CD4-positive, alpha-beta T cell treated with Interferon alpha-2 for 1 hour (primary cell): Measurements from ENCODE around the gene SLC45A1.

Source experiments
- DNase-seq, 2 donors: peaks; one replicate each; pipeline ENCODE4 v3.0.0-alpha.2; 2020 to 2022

The SLC45A1 gene

DNA sequence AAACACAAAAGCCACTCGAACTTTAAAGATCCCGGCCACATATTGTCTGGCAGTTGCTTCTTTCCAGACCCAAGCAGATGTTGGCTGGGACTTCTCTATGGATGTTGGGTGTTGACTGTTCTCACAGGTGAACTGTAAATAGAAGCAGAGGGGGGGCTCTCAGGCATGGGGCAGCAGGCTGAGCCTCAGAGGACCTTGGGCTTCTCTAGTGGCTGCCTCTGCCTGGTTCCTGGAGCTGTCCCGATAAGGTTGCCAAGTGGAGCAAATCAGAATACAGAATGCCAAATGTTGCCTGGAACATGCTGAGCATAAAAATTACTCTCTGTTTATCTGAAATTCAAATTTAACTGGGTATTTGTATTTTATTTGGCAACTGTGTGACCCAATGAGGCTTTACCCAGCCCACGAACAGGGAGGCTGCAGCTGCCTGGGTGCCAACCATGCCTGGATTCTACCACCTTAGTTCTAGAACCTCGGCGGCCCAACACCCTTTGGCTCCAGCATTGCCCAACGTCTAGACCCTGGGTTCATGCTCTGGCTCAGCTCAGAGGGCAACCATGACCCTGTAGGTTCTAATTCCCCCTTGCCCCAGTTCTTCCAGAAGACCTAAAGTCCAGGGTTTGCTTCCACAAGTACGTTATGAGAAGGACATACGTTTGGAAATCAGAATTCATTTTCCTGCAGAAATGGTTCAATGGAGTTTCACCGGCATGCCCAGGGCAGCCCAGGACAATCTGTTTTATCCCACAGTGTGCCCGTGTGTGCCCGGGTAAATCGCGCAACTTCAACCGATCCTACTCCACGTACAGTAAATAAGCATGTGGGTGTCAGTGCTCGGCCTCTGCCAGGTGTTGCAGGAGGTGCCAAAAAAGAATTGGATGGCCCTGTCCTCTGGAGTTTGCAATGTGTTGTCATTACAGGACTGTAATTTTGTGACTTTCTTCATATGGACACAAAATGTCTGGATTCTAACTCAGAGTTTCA, 5.4 kb upstream of the SLC45A1 start:
- no peak for DNase-seq

DNA sequence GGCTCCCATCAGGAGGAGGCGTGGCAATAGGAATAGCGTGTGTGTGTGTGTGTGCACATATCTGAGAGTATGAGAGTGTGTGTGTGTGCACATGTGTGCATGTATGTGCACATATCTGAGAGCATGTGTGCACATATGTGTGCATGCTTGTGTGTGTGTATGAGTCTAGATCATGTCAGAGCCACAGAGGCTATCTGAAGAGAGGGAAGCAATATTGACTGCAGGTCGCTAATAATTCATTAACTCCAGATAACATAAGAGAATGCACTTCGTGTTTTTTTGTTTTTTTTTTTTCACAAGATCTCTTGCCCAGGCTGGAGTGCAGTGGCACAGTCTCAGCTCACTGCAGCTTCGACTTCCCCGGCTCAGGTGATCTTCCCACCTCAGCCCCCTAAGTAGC, 4.7 kb upstream of the SLC45A1 start:
- DNase-seq: no peak

DNA sequence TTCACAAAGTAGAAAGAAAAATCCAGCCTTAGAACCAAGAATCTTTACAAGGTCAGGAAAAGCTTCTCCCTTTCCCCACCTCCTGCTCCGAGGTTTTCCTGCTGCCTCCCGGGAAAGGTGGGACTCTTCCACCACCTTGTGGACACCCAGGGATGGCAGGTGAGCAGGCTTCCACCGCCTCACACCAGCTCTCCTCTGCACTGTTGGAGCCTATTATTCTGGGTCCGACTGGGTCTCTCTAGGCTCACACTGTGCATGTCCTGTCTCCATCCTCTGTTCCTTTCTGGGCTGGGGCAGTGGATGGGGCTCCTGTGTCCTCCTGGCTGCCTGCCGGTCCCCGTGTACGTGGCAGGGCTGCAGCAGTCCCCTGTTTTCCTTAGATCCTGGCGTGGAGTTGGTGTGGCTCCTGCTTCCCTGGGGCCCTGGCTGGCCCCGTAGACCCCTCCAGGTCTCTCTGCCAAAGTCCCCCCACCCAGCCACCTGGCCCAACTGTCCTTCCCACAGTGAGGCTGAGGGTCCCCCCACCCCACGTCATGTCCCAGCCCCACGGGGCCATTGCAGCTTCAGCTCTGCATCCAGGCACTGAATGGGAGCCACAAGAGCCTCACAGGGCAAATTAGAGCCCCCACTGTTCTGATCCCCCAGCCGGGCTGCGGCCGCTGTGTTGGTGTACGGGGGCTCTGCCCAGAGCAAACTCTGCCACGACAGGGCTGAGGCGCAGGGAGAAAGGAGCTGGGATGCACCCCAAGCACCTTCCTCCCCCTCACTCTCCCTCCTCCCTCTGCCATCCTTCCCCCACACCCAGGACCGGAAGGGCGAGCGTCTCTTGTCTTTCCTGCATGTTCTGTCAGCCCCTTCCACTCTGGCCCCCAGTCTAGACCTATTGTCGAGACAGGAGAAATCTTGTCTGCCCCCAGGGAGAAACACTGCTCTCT, 3.3 kb upstream of the SLC45A1 start:
- peak; percentile 31 to 65 for DNase-seq

DNA sequence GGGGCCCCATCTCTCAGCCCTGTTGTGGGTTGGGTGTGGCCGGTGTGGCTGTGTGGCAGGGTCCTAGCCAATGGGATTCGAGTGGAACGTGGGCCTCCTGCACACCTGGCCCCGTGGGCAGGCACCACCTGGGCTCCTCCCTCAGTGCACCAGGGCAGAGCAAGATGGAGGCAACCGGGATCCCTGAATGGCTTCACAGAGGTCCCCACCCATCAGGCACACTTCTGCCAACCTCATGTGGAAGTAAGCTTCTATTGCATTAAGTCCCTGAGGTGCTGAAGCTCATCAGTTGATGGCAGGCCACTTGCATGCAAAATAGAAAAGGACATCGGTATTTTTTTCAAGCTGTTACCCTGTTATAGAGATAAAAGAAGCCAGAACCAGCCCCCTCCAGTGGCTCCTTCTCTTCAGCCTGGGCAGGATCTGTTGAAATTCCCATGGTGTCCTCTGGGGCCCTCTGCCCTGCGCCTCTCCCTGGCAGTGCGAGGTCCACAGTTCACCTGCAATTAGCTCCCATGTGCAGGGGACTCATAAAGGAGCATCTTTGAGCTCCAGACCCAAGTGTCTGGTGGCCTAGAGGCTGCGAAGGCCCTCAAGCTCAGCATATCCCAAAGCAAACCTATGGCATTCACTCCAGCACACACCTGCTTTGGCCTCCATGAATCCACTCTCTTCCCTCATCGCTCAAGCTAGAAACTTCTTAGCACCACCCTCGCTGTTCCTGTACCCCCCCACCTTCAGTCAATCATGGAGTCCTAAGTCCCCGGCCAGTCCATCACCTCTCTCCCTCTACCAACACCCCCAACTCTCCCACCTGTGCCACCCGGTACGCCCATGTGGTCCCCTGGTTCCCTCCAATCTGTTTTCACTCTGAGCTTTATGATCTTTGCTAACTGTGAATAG, 2.1 kb upstream of the SLC45A1 start:
- DNase-seq: no peak

DNA sequence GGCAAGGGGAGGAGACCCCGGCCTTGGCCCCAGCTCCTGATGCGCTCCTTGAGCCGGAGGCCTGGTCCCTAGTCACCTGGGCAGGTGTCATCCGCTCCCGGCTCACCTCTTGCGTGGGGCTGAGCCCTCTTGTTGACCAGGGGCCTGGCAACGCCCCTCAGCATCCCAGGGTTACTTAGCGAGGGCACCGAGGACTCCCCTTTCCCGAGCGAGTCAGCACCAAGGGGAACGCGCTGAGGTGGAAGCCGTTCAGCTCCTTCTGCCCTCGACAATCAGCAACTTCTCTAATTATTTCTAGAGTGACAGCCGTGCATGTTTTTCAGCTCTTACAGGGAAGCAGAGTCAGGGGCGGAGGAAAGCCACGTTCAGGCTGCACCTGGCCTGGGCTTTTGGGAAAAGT, 522 bp downstream of the SLC45A1 start:
- peak in 1 of 2 donors; percentile 2 for DNase-seq

DNA sequence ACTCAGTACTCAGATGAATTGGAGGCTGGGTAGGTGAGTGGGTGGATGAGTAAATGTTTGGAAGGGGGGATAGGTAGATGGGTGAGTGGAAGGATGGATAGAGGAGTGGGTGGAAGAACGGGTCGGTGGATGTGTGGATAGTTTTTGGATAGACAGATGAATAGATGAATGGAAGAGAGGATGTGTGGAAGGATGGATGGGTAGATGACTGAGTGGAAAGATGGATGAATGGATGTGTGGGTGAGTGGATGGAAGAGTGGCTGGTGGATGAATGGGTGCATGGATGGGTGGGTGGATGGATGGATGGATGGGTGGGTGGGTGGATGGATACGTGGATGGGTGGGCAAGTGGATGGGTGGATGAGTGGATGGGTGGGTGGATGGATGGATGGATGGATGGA, 3.7 kb downstream of the SLC45A1 start:
- DNase-seq: no peak

DNA sequence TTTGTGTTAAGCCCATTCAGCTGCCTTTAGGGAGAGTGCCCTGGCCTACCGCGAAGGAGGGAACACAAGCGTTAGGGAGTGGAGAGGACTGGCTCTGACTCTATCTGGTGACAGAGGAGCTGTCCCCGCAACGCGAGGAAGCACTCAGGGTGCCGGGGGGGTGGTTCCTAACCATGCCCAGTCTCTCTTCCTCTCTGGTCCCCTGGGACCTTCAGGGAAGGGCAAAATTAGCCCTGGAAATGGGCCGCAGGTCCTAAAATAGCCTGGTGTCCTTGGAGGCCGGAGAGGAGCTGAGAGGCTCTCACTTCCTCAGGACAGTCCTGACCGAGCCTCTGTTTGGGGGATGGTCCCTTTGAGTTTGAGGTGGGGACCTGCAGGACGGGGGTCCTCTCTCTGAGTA, 5.8 kb downstream of the SLC45A1 start:
- no peak for DNase-seq

DNA sequence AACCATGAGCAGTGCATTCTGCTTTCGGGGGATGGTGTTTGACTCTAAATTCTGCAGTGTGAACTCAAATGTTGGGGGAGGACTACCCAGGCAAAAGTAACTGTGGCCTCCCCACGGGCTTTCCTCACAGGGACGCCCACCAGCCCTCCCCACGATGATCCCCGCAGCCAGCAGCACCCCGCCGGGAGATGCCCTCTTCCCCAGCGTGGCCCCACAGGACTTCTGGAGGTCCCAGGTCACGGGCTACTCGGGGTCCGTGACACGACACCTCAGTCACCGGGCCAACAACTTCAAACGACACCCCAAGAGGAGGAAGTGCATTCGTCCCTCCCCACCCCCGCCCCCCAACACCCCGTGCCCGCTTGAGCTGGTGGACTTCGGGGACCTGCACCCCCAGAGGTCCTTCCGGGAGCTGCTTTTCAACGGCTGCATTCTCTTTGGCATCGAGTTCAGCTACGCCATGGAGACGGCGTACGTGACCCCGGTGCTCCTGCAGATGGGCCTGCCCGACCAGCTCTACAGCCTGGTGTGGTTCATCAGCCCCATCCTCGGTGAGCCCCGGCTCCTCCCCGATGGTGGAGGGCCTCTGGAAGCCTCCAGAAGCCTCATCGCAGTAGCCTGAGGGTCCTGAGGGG, 6.4 kb downstream of the SLC45A1 start:
- DNase-seq: no peak

DNA sequence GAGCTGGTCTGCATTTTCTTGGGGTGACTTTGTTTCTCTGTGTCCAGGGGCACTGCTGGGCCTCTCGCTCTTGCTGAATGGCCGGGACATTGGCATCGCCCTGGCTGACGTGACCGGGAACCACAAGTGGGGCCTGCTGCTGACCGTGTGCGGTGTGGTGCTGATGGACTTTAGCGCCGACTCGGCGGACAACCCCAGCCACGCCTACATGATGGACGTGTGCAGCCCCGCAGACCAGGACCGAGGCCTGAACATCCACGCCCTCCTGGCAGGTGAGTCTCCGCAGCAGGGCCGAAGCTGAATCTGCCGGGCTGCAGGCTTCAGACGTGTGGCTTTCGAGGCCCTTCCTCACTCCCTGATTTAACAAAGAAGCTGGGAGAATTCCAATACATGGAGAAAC, 7.9 kb downstream of the SLC45A1 start:
- no peak for DNase-seq

DNA sequence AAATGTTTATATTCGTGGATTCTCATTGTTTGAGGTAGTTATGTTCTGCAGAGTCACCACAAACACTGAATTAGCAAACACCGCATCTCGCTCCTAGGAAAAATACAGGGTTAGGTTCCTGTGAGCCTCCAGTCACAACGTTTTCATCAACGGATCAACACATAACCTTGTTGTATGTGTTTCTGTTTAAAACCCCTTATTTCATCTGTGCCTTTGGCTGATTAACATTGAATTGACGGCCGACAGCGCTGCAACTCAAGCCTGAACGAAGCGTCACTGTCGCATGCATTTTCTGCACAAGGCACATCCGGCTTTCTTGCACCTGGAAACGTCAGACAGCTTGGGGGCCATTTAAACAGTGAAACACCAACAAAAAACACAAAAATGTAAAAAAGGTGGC, 8.4 kb downstream of the SLC45A1 start:
- DNase-seq: no peak

DNA sequence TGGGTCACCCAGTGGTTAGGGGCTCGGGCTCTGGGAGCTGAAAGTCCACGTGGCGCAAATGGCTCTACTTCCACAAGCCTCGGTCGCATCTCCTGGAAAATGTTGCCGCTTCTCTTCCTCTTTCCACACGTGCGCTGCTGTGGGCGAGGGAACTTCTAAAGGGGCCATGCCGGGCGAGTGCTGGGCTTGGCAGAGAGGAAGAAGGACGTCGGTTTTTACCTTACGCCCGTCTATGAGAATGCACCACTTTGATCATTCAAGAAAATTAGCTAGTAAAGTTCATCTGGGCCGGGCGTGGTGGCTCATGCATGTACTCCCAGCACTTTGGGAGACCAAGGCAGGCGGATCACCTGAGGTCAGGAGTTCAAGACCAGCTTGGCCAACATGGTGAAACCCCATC, 10.4 kb downstream of the SLC45A1 start:
- DNase-seq: no peak

DNA sequence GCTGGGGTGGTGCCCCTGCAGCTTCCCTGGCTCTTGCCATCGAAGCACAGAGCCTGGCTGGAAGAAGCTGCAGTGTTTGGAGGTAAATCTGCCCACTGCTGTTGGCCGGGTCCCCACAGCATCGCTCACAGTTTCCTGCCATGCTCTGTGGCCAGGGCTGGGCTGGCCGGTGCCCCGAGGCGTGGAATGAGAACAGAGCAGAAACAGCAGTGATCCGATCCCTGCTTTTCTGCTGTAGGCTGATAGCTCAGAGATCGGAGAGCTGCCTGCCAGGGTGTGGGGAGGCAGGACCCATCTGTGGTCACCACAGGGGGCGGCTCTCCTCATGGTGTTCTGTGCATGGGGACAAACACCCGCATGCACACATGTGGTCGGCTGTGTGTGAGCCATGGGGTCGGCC, 11.5 kb downstream of the SLC45A1 start:
- DNase-seq: no peak

DNA sequence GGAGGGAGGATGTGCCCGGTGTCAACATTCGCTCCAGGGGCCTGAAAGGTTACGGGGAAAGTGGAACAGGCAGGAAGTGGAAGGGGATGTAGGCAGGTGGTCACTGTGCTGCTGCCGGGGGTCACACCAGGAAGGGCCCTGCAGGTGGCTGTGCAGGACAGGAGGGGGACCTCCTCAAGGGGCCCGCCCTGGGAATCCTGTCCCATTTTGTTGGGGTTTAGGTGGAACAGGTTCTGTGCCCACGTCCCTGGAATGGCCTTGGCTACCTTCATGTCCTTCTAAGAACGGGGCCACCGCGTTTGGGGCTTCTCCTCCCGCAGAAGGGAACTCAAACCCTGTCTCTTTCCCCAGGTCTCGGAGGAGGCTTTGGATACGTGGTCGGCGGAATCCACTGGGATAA, 11.9 kb downstream of the SLC45A1 start:
- no peak for DNase-seq

DNA sequence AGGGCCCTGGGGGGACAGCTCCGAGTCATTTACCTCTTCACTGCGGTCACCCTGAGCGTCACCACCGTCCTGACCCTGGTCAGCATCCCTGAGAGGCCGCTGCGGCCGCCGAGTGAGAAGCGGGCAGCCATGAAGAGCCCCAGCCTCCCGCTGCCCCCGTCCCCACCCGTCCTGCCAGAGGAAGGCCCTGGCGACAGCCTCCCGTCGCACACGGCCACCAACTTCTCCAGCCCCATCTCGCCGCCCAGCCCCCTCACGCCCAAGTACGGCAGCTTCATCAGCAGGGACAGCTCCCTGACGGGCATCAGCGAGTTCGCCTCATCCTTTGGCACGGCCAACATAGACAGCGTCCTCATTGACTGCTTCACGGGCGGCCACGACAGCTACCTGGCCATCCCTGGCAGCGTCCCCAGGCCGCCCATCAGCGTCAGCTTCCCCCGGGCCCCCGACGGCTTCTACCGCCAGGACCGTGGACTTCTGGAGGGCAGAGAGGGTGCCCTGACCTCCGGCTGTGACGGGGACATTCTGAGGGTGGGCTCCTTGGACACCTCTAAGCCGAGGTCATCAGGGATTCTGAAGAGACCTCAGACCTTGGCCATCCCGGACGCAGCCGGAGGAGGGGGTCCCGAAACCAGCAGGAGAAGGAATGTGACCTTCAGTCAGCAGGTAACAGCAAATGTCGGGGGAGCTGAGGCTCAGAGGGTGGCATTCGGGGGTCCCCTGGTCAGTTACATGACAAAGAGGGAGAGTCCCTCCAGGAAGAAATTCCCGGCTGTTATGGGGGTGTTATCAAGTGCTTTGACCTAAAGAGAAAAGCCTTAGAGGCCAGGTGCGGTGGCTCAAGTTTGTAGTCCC, 12.6 kb downstream of the SLC45A1 start:
- DNase-seq: no peak

DNA sequence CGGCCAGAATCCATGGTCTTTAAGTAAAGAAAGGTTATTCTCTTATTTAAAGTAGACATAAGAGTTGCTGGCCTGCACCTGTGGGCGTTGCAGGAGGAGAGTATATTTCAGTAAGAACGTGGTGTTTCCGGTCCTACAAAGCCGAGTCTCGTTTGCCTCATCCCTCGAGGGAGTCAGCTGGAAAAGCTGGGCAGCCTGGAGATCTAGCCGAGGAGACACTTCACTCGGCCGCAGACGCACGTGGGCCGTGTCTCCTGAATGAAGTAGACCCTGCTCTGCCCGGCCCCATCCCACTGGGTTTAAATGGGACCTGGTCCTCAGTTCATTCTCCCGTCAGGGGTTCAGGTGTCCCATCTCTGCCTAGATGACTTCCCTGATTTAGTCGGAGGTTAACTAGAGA, 14.9 kb downstream of the SLC45A1 start:
- no peak for DNase-seq

DNA sequence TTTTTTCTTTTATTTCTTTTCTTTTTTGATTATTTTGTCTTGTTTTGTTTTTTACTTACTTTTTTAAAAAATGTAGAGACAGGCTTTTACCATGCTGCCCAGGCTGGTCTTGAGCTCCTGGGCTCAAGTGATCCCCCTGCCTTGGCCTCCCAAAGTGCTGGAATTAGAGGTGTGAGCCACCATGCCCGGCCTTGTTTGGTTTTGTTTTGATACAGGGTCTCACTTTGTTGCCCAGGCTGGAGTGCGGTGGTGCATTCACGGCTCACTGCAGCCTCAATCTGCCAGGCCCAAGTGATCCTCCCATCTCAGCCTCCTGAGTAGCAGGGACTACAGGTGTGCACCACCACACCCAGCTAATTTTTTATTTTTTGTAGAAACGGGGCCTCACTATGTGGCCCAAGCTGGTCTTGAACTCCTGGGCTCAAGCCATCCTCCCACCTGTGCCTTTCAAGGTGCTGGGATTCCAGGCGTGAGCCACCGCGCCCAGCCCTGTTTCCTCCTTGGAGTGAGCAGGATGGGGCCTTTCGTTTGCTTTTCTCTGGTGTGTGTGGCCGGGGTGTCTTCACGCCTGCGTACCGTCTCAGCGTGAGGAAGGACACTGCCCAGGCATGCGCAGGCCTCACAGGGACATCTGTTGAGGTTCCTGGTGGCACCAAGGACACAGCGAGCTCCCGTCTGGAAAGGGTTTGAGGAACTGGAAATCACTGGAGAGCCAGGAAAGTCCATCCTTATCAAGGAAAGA, 15.5 kb downstream of the SLC45A1 start:
- no peak for DNase-seq

DNA sequence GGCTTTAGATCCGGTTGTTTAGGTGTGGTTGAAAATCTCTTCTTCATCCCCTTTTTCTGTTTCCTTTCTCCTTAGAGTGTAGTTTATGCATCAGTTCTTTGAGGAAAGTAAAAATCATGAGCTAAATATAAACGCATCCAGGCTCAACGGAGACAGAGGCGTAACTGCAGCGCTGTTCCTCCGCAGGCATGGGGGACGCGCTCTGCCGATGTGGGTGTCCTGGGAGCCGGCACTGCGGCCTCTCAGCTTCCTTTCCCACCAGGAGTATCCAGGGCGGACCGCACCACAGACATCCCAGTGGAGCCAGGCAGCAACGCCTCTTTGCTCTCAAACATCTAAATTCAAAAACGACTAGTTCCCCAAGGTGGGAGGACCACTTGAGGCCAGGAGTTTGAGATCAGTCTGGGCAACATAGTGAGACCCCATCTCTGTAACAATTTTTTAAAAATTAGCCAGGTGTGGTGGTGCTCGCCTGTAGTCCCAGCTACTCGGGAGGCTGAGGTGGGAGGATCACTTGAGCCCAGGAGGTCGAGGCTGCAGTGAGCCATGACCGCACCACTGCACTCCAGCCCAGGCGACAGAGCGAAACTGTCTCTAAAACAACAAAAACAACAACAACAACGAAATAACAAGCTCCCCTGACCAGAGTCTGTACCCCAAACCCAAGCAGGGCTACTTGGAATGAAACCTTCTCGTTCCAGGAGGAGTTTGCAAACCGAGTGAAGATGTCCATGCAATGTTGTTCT, 16.4 kb downstream of the SLC45A1 start:
- DNase-seq: no peak

DNA sequence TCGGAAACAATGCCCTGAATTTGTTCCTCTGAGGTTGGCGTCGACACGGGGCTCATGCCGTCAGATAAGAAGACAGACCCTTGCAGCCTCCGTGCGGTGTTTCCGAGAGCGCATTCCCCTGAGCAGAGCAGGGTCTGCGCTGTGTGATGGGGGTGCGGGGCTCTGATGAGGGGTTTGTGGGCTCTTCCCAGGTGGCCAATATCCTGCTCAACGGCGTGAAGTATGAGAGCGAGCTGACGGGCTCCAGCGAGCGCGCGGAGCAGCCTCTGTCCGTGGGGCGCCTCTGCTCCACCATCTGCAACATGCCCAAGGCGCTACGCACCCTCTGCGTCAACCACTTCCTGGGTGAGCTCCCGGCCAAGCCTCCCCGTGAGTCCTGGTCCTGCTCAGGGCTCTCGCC, 17.3 kb downstream of the SLC45A1 start:
- DNase-seq: no peak

DNA sequence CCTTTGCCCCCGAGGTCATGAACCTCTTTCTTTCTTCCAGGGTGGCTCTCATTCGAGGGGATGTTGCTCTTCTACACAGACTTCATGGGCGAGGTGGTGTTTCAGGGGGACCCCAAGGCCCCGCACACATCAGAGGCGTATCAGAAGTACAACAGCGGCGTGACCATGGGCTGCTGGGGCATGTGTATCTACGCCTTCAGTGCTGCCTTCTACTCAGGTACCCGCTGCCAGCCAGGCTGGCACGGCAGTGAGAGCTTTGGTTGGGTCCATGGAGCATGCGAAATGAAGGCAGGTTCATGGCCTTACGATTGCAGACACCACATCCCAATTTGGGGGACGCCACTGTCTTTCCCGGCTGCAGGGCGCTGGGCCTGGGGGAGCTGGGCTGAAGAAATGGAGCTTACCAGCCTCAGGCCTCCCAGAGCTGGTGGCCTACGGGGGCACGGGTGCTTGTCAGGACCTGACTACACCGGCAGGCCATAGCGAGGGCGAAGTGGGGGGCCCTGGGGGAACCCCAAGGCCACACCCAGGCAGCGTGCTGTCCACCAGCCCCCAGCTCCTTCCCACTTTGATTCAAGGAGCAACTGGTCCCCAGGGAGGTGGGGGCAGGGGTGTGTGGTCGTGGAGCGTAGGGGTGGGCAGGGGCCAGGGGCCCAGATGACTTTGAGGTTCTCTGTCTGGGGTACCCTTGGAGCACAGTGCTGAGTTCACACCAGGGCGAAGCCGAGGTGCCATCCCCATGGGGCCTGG, 20.0 kb downstream of the SLC45A1 start:
- no peak for DNase-seq
